A673 (cell line): ENCODE results near the gene TMEM14C.

Source experiments
- CTCF ChIP-seq: fragments of 300-800, 200-600 bp; sonication (generic); conservative IDR thresholded peaks from 2 replicates; pipeline ENCODE4 v1.5.1; 2017; ENCODE audit warnings: low read depth, mild to moderate bottlenecking, antibody characterized with exemption, low read length, moderate library complexity, mixed read lengths
- EZH2 ChIP-seq: fragments of 200-600 bp; sonication (generic); IDR thresholded peaks from 2 replicates; pipeline ENCODE4 v1.6.1; 2017; ENCODE audit warnings: borderline replicate concordance, low read depth, mild to moderate bottlenecking, mixed read lengths, antibody characterized with exemption, low read length; ENCODE audit not compliant: poor library complexity, severe bottlenecking

- TF ChIP-seq EZH2 = no peak
- TF ChIP-seq CTCF = no peak
These were observed 41.1 kb upstream of the TMEM14C start for GRCh38 chr6:10681795-10682194.
